GM23338 (cell line): Measurements from ENCODE around the gene GIGYF2. TPM values are rescaled to one million over a fixed set of nuclear protein-coding genes. Genes with fewer than 3 reads are reported as not detected.

Source experiments
- ATAC-seq: fragments of 200-7000 bp; cut with Tn5 transposase; 3 replicates; pipeline ENCODE4 v1.9.1; 2020
- DNase-seq: peaks from one replicate; pipeline ENCODE4 v3.0.0-alpha.2; 2015; ENCODE audit warnings: low spot score
- H2AFZ ChIP-seq: fragments of 200-600 bp; sonication (generic); 2 replicates; pipeline ENCODE4 v1.8.0; 2016; ENCODE audit warnings: antibody characterized with exemption, mild to moderate bottlenecking, moderate library complexity
- H3F3A ChIP-seq: fragments of 200-600 bp; sonication (generic); replicated peaks from 2 replicates; pipeline ENCODE4 v1.8.0; 2017; ENCODE audit warnings: antibody characterized with exemption, mixed run types, low read depth
- H3K27ac ChIP-seq: fragments of 200-600 bp; sonication (generic); 2 replicates; pipeline ENCODE4 v1.6.1; 2016; ENCODE audit warnings: low read depth
- H3K27me3 ChIP-seq: fragments of 200-600 bp; sonication (generic); 2 replicates; pipeline ENCODE4 v1.8.0; 2016; ENCODE audit warnings: mild to moderate bottlenecking, mixed run types, moderate library complexity; ENCODE audit not compliant: insufficient read depth
- H3K36me3 ChIP-seq: fragments of 200-600 bp; sonication (generic); 2 replicates; pipeline ENCODE4 v1.8.0; 2016; ENCODE audit warnings: mild to moderate bottlenecking; ENCODE audit not compliant: insufficient read depth
- H3K4me1 ChIP-seq: fragments of 200-600 bp; sonication (generic); 2 replicates; pipeline ENCODE4 v1.8.0; 2016; ENCODE audit warnings: mild to moderate bottlenecking, moderate library complexity; ENCODE audit not compliant: insufficient read depth
- H3K4me2 ChIP-seq: fragments of 200-600 bp; sonication (generic); 2 replicates; pipeline ENCODE4 v1.7.1; 2017; ENCODE audit warnings: mixed run types
- H3K4me3 ChIP-seq: fragments of 200-600 bp; sonication (generic); 2 replicates; pipeline ENCODE4 v1.6.1; 2016; ENCODE audit warnings: mixed run types
- H3K79me2 ChIP-seq: fragments of 200-600 bp; sonication (generic); replicated peaks from 2 replicates; pipeline ENCODE4 v1.8.0; 2017; ENCODE audit warnings: mild to moderate bottlenecking; ENCODE audit not compliant: insufficient read depth
- H3K9me2 ChIP-seq: fragments of 200-600 bp; sonication (generic); 2 replicates; pipeline ENCODE4 v1.8.0; 2017; ENCODE audit not compliant: insufficient read depth
- H4K20me1 ChIP-seq: fragments of 200-600 bp; sonication (generic); replicated peaks from 2 replicates; pipeline ENCODE4 v1.8.0; 2017; ENCODE audit warnings: mild to moderate bottlenecking; ENCODE audit not compliant: insufficient read depth
- H3K27ac Mint-ChIP-seq: 2 replicates; pipeline ENCODE4 v1.8.0; 2020; ENCODE audit warnings: inconsistent platforms, mild to moderate bottlenecking, moderate library complexity, mixed read lengths
- H3K27me3 Mint-ChIP-seq: 3 replicates; pipeline ENCODE4 v1.8.0; 2022; ENCODE audit warnings: low read depth, mild to moderate bottlenecking, moderate library complexity, mixed read lengths, inconsistent platforms; ENCODE audit not compliant: insufficient read depth, poor library complexity
- H3K36me3 Mint-ChIP-seq: 3 replicates; pipeline ENCODE4 v1.8.0; 2021; ENCODE audit warnings: low read depth, mild to moderate bottlenecking, inconsistent platforms, moderate library complexity, mixed read lengths
- H3K4me1 Mint-ChIP-seq: 3 replicates; pipeline ENCODE4 v1.8.0; 2020; ENCODE audit warnings: mild to moderate bottlenecking, inconsistent platforms, mixed read lengths
- H3K4me3 Mint-ChIP-seq: 3 replicates; pipeline ENCODE4 v1.8.0; 2021; ENCODE audit warnings: moderate library complexity, mild to moderate bottlenecking, inconsistent platforms, mixed read lengths
- H3K9me3 Mint-ChIP-seq: 3 replicates; pipeline ENCODE4 v1.8.0; 2020; ENCODE audit warnings: moderate library complexity, mild to moderate bottlenecking, inconsistent platforms, mixed read lengths
- CREB1 ChIP-seq: fragments of 250-450 bp; sonication (Bioruptor Pico); IDR thresholded peaks from 2 replicates; pipeline ENCODE4 v1.5.0; 2020; ENCODE audit warnings: low read depth, mild to moderate bottlenecking, moderate library complexity
- EZH2phosphoT487 ChIP-seq: fragments of 200-600 bp; sonication (generic); IDR thresholded peaks from one replicate; pipeline ENCODE4 v1.8.1; 2018; ENCODE audit warnings: antibody characterized with exemption; ENCODE audit not compliant: unreplicated experiment
- JUNB ChIP-seq: IDR thresholded peaks from one replicate; pipeline ENCODE4 v1.6.1; 2016; ENCODE audit warnings: antibody characterized with exemption; ENCODE audit not compliant: unreplicated experiment
- polyA plus RNA-seq: library from polyadenylated mRNA; unstranded; fragments of >200 nt; fragmentation: Nextera tagmentation; extraction: Ambion mirVana; gene quantifications from 2 replicates; pipeline ENCODE4 v1.2.1, GENCODE V29; 2016
- total RNA-seq: library from RNA; depleted of rRNA; stranded (reverse); fragments of >200 nt; shearing (Covaris generic); gene quantifications from 2 replicates; pipeline ENCODE4 v1.2.3, GENCODE V29; 2014
- TF ChIP-seq, protein P1 (sequence below): fragments of 250-450 bp; sonication (Bioruptor Pico); IDR thresholded peaks from 2 replicates; pipeline ENCODE4 v1.5.0; 2020; ENCODE audit warnings: mild to moderate bottlenecking, moderate library complexity
- TF ChIP-seq, protein P2 (sequence below), 2 experiments: fragments of 200-600 bp in 1 of 2; sonication (generic) in 1 of 2; conservative IDR thresholded peaks; 2 replicates each; pipeline versions ENCODE4 v1.5.1 to v1.6.1; 2016 to 2017; ENCODE audit warnings: antibody characterized with exemption in 2 of 2, low read depth in 2 of 2, mild to moderate bottlenecking in 2 of 2, moderate library complexity in 1 of 2

Gene GIGYF2
- total and polyA plus RNA-seq, 2 experiments from 2014 or later, result 48.9 to 104 TPM

DNA sequence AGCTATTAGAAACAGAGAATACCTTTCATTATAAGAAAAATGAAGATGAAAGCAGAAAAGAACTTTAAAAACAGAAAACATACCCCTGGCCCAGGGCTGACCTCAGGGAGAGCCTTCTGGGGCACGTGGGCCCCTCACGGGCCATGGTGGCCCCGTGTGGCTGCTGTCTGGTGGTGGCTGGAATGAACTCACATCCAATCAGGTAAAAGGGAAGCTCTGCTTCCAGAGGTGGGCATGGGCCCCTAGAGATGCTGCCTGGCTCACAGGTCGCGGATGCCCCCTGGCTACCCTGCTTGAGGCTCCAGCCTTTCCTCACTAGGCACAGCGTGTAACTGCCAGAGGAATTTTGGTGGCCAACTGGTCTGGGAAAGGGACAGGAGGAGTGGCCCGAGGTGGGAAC lies 189.5 kb downstream of the GIGYF2 start:
- Histone ChIP-seq H3K9me2 (no peaks in the 10 kb centered on the region), H3K4me3 (no peak overlapping the region), H4K20me1 (no peaks in the 10 kb centered on the region), H3K79me2 (no peaks in the 10 kb centered on the region), H3K27ac (no peak overlapping the region), H3F3A (no peaks in the 10 kb centered on the region; the same call in 1 of the 2 replicates), H3K36me3 (no peaks in the 10 kb centered on the region), H2AFZ (no peak overlapping the region), H3K4me1 (peaks cover 6% of the 10 kb centered on the region; the same call in 1 of the 2 replicates), H3K27me3 (no peaks in the 10 kb centered on the region), H3K4me2 (no peak overlapping the region)
- Mint-ChIP-seq H3K36me3 (no peaks in the 10 kb centered on the region), H3K4me1 (peaks cover 31% of the 10 kb centered on the region), H3K27me3 (peaks cover 10% of the 10 kb centered on the region), H3K9me3 (no peaks in the 10 kb centered on the region; the same call in 2 of the 3 replicates), H3K27ac (no peak overlapping the region), H3K4me3 (no peak overlapping the region)
- TF ChIP-seq JUNB (no peak), EZH2phosphoT487 (no peak), CREB1 (CRISPR knock-in tag) (no peak)
- DNase-seq (no peak), ATAC-seq (no peak)

DNA sequence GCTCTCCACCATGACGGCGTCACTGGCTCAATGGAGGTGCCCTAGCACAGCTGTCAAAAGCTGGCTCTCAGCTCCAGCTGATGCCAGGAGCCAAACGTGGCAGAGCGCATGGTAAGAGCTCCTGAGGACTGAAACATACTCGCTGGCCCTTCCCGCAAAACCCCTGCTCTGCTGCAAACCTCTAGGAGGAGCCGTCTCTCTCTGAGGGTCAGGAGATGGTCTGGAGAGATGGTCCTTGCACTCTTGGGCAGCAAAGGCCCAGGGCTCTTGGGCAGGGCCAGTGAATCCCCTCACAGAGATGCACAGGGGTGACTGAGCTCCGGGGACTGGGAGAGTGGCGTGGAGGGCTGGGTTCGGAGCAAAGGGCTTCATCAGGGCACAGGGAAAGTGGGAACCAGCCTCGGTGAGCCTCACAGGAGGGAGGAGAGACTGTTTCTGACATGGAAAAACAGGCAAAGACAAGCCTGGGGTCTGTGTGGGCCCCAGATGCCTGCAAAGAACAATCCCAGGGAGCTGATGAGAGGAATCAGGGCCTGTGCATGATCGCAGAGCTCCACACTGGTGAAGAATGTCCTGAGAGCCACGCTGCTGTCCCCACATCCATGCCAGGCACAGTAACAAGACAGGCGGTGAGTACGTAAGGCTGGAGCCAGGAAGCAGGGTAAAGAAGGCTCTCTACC lies 190.2 kb downstream of the GIGYF2 start:
- H3K4me3 Mint-ChIP-seq, result no peak overlapping the region
- H3K4me1 Mint-ChIP-seq, result peaks cover 36% of the 10 kb centered on the region
- H3K4me3 ChIP-seq, result no peak overlapping the region
- H3K36me3 ChIP-seq, result no peaks in the 10 kb centered on the region
- ATAC-seq (peak; percentile 47), DNase-seq (peak; percentile 51)
- no peaks in the 10 kb centered on the region for H4K20me1 ChIP-seq
- peak overlapping the region; percentile 25; the same call in 1 of the 2 replicates for H3K27ac Mint-ChIP-seq
- no peak overlapping the region for H2AFZ ChIP-seq
- H3K79me2 ChIP-seq, result no peaks in the 10 kb centered on the region
- peaks cover 6% of the 10 kb centered on the region; the same call in 1 of the 2 replicates for H3K4me1 ChIP-seq
- no peaks in the 10 kb centered on the region for H3K27me3 ChIP-seq
- no peak overlapping the region for H3K27ac ChIP-seq
- no peaks in the 10 kb centered on the region; the same call in 2 of the 3 replicates for H3K9me3 Mint-ChIP-seq
- no peaks in the 10 kb centered on the region for H3K9me2 ChIP-seq
- H3F3A ChIP-seq, result no peaks in the 10 kb centered on the region; the same call in 1 of the 2 replicates
- no peaks in the 10 kb centered on the region; the same call in 2 of the 3 replicates for H3K36me3 Mint-ChIP-seq
- TF ChIP-seq, protein P1, sequence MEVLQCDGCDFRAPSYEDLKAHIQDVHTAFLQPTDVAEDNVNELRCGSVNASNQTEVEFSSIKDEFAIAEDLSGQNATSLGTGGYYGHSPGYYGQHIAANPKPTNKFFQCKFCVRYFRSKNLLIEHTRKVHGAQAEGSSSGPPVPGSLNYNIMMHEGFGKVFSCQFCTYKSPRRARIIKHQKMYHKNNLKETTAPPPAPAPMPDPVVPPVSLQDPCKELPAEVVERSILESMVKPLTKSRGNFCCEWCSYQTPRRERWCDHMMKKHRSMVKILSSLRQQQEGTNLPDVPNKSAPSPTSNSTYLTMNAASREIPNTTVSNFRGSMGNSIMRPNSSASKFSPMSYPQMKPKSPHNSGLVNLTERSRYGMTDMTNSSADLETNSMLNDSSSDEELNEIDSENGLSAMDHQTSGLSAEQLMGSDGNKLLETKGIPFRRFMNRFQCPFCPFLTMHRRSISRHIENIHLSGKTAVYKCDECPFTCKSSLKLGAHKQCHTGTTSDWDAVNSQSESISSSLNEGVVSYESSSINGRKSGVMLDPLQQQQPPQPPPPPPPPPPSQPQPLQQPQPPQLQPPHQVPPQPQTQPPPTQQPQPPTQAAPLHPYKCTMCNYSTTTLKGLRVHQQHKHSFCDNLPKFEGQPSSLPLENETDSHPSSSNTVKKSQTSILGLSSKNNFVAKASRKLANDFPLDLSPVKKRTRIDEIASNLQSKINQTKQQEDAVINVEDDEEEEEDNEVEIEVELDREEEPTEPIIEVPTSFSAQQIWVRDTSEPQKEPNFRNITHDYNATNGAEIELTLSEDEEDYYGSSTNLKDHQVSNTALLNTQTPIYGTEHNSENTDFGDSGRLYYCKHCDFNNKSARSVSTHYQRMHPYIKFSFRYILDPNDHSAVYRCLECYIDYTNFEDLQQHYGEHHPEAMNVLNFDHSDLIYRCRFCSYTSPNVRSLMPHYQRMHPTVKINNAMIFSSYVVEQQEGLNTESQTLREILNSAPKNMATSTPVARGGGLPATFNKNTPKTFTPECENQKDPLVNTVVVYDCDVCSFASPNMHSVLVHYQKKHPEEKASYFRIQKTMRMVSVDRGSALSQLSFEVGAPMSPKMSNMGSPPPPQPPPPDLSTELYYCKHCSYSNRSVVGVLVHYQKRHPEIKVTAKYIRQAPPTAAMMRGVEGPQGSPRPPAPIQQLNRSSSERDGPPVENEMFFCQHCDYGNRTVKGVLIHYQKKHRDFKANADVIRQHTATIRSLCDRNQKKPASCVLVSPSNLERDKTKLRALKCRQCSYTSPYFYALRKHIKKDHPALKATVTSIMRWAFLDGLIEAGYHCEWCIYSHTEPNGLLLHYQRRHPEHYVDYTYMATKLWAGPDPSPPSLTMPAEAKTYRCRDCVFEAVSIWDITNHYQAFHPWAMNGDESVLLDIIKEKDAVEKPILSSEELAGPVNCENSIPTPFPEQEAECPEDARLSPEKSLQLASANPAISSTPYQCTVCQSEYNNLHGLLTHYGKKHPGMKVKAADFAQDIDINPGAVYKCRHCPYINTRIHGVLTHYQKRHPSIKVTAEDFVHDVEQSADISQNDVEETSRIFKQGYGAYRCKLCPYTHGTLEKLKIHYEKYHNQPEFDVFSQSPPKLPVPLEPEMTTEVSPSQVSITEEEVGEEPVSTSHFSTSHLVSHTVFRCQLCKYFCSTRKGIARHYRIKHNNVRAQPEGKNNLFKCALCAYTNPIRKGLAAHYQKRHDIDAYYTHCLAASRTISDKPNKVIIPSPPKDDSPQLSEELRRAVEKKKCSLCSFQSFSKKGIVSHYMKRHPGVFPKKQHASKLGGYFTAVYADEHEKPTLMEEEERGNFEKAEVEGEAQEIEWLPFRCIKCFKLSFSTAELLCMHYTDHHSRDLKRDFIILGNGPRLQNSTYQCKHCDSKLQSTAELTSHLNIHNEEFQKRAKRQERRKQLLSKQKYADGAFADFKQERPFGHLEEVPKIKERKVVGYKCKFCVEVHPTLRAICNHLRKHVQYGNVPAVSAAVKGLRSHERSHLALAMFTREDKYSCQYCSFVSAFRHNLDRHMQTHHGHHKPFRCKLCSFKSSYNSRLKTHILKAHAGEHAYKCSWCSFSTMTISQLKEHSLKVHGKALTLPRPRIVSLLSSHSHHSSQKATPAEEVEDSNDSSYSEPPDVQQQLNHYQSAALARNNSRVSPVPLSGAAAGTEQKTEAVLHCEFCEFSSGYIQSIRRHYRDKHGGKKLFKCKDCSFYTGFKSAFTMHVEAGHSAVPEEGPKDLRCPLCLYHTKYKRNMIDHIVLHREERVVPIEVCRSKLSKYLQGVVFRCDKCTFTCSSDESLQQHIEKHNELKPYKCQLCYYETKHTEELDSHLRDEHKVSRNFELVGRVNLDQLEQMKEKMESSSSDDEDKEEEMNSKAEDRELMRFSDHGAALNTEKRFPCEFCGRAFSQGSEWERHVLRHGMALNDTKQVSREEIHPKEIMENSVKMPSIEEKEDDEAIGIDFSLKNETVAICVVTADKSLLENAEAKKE (CRISPR knock-in tag), result no peak
- TF ChIP-seq, protein P2, sequence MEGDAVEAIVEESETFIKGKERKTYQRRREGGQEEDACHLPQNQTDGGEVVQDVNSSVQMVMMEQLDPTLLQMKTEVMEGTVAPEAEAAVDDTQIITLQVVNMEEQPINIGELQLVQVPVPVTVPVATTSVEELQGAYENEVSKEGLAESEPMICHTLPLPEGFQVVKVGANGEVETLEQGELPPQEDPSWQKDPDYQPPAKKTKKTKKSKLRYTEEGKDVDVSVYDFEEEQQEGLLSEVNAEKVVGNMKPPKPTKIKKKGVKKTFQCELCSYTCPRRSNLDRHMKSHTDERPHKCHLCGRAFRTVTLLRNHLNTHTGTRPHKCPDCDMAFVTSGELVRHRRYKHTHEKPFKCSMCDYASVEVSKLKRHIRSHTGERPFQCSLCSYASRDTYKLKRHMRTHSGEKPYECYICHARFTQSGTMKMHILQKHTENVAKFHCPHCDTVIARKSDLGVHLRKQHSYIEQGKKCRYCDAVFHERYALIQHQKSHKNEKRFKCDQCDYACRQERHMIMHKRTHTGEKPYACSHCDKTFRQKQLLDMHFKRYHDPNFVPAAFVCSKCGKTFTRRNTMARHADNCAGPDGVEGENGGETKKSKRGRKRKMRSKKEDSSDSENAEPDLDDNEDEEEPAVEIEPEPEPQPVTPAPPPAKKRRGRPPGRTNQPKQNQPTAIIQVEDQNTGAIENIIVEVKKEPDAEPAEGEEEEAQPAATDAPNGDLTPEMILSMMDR (conservative IDR thresholded peaks at IDR 0.05; ENCODE audit: low read depth in 2 of 2), result peak; percentile 34 to 79
- H3K4me2 ChIP-seq, result no peak overlapping the region
- peaks cover 10% of the 10 kb centered on the region for H3K27me3 Mint-ChIP-seq
